Measurements from ENCODE around the gene VTI1A. TPM values are rescaled to one million over a fixed set of nuclear protein-coding genes. Genes with fewer than 3 reads are reported as not detected.

The VTI1A gene
- total and polyA plus RNA-seq, 8 donors = 7.3 to 20.2 (median 11.6) TPM

DNA sequence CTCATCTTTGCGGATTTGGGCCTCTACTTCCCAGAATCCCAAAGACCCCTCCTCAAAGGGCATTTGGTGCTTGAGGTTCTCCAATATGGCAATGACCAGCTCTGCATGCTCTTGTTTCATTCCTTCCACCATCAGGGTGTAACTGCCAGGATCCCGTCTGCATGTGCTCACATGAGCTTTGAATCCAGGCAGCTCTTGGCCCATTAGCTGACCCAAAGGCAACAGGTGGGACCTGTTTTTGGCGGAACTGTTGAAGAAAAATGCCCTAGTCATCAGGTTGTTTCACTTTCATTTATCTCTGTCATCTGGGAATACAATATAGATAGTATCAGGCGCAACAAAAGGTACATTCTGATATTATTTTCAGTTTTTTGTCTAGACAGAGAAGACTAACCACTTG, 343.9 kb downstream of the VTI1A start:
- FAIRE-seq (no peak), ATAC-seq (peak in 1 of 4 donors; percentile 17), DNase-seq (no peak)
- Histone ChIP-seq H3K9me3 (no peaks in the 10 kb centered on the region), H3K4me1 (peaks cover 0 to 5% (median 0%) of the 10 kb centered on the region in 3 donors), H3K4me3 (no peak overlapping the region), H3K27ac (no peak overlapping the region), H3K27me3 (no peaks in the 10 kb centered on the region), H3K36me3 (no peaks in the 10 kb centered on the region)
- WGBS, 2 donors = 82 to 85% methylated on average over 4 of the region's 4 CpGs
- TF ChIP-seq, protein P1, sequence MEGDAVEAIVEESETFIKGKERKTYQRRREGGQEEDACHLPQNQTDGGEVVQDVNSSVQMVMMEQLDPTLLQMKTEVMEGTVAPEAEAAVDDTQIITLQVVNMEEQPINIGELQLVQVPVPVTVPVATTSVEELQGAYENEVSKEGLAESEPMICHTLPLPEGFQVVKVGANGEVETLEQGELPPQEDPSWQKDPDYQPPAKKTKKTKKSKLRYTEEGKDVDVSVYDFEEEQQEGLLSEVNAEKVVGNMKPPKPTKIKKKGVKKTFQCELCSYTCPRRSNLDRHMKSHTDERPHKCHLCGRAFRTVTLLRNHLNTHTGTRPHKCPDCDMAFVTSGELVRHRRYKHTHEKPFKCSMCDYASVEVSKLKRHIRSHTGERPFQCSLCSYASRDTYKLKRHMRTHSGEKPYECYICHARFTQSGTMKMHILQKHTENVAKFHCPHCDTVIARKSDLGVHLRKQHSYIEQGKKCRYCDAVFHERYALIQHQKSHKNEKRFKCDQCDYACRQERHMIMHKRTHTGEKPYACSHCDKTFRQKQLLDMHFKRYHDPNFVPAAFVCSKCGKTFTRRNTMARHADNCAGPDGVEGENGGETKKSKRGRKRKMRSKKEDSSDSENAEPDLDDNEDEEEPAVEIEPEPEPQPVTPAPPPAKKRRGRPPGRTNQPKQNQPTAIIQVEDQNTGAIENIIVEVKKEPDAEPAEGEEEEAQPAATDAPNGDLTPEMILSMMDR (IDR thresholded peaks at IDR 0.05) = no peak
- intact Hi-C loops (cut with DNase I) = no loop called here

DNA sequence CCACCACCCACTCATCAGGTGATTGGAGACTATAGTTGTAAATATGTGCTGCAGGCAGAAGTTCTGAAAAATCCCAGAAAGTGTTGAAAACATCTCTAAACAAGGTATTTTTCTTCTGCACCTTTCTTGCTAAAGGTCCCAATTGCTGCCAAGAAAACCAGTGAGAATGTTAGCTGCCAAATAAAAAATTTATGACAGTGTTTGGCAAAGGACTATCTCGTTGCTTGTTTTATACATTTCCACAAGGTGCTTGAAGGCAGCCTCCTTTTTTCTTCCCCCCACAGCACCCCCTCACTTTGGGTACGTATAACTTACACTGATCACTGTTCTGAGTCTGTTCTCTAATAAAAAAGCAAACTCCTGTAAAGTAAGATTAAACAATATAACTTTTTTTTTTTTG, 344.4 kb downstream of the VTI1A start:
- WGBS, 2 donors = 62 to 68% methylated on average over 2 of the region's 2 CpGs
- peaks cover 0 to 5% (median 0%) of the 10 kb centered on the region in 3 donors for H3K4me1 ChIP-seq
- H3K36me3 ChIP-seq = no peaks in the 10 kb centered on the region
- TF ChIP-seq, protein P1 (IDR thresholded peaks at IDR 0.05) = no peak
- H3K4me3 ChIP-seq = no peak overlapping the region
- FAIRE-seq (no peak), ATAC-seq (no peak), DNase-seq (no peak)
- H3K27ac ChIP-seq = no peak overlapping the region
- H3K27me3 ChIP-seq = no peaks in the 10 kb centered on the region
- intact Hi-C loops (cut with DNase I) = no loop called here
- no peaks in the 10 kb centered on the region for H3K9me3 ChIP-seq

DNA sequence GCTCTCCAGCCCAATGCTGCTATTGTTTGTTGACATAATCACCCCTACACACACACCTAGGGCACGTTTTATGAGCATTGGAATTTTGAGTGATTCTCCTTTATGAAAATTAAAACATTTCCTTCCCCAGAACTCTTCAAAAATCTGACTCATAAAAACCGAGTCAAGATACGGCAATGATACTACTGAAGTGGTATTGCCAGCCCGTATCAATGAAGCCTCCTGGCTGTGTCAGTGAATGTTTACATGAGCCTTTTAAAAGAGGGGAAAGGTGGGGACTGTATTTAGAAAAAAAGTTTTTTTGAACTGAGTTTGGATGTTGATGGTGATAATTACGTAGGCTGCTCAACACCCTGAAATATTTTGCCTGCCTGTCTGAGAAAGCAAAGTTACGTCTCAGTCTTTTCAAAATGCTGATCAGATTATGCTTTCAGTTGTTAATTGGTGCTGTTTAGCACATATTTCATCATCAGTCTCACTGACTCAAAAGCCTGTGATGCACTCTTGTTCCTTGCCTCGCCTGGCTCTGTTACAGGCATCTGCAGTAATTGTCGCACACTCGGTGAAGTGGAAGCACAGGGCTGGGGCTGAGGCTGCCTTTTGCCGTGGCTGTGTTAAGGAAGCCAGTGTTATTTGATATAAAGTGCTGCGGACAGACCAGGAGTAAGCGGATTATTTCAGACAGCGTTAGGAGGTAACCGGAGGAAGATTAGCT, 345.6 kb downstream of the VTI1A start:
- Histone ChIP-seq H3K27ac (no peak overlapping the region), H3K9me3 (no peaks in the 10 kb centered on the region), H3K36me3 (no peaks in the 10 kb centered on the region), H3K4me1 (peaks cover 0 to 5% (median 0%) of the 10 kb centered on the region in 3 donors), H3K27me3 (no peaks in the 10 kb centered on the region), H3K4me3 (no peak overlapping the region)
- intact Hi-C loops (cut with DNase I) = no loop called here
- peak in 1 of 6 donors; percentile 25 for DNase-seq
- WGBS, 2 donors = 65 to 69% methylated on average over 14 of the region's 14 CpGs
- ATAC-seq = peak in 3 of 4 donors; percentile 61 to 90 (median 72)
- TF ChIP-seq, protein P1 (IDR thresholded peaks at IDR 0.05) = no peak
- FAIRE-seq = no peak

DNA sequence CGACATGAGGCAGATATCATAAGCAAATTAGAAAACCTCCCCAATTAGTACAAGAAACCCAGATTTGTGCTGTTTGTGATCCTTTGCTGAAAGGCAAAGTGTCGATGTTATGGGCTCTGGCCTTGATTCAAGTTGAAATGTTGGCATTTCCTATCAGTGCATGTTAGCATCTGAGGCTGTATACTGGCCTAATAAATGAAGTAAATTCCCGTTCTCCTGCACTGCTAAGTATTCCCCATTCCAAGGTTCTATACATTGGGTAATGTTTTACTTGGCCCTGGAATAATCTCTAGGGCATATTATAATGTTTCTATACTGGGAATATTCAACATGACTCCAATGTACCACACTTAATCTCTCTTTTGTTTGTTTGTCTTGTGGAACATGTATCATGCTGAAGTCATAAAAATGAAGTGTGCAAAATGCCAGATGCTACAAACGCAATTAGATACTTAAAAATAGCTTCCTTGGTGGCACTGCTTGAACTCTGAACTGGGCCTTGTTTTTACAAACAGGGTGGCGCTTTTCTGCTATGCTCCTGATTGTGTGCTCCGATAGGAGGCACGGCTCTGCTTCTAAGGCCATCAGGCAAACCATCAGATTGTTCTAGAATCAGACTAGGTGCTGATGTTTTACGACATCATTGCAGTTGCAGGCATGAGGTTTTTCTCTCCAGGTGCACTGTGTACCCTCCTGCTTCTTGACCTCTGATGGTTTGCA, 346.3 kb downstream of the VTI1A start:
- Histone ChIP-seq H3K4me3 (no peak overlapping the region), H3K36me3 (no peaks in the 10 kb centered on the region), H3K9me3 (no peaks in the 10 kb centered on the region), H3K4me1 (peaks cover 0 to 5% (median 0%) of the 10 kb centered on the region in 3 donors), H3K27me3 (no peaks in the 10 kb centered on the region), H3K27ac (no peak overlapping the region)
- TF ChIP-seq, protein P1 (IDR thresholded peaks at IDR 0.05) = no peak
- DNase-seq = no peak
- WGBS, 2 donors = 31 to 36% methylated on average over 8 of the region's 8 CpGs
- FAIRE-seq = no peak
- intact Hi-C loops (cut with DNase I) = no loop called here
- ATAC-seq = peak; percentile 14 to 35 (median 23)

GRCh38 chr10:112794201-112794600, 347.2 kb downstream of the VTI1A start:
- Histone ChIP-seq H3K27me3 (no peaks in the 10 kb centered on the region), H3K27ac (no peak overlapping the region), H3K36me3 (no peaks in the 10 kb centered on the region), H3K4me3 (no peak overlapping the region), H3K9me3 (no peaks in the 10 kb centered on the region), H3K4me1 (peaks cover 0 to 5% (median 0%) of the 10 kb centered on the region in 3 donors)
- WGBS, 2 donors = 97 to 98% methylated on average over 4 of the region's 4 CpGs
- FAIRE-seq (no peak), ATAC-seq (no peak), DNase-seq (no peak)
- TF ChIP-seq, protein P1 (IDR thresholded peaks at IDR 0.05) = no peak
- intact Hi-C loops (cut with DNase I) = no loop called here

Measured in pancreas (tissue), 10 donors.